Panc1 (cell line): ENCODE data around the gene CHST4.

Source experiments
- CTCF ChIP-seq: fragments of 450-650 bp; IDR thresholded peaks from 2 replicates; pipeline ENCODE4 v1.5.1; 2017; ENCODE audit warnings: mild to moderate bottlenecking
- POLR2AphosphoS5 ChIP-seq: IDR thresholded peaks from 2 replicates; pipeline ENCODE4 v1.6.1; 2012; ENCODE audit warnings: mild to moderate bottlenecking, low read depth, low read length, moderate library complexity
- REST ChIP-seq, 2 experiments: IDR thresholded peaks; 2 replicates each; pipeline ENCODE4 v1.6.1; 2011 to 2012; ENCODE audit warnings: low read depth in 2 of 2, control low read depth in 1 of 2, low read length in 1 of 2, mild to moderate bottlenecking in 1 of 2, moderate library complexity in 1 of 2; ENCODE audit not compliant: insufficient read depth in 1 of 2
- TCF7L2 ChIP-seq: IDR thresholded peaks from 2 replicates; pipeline ENCODE4 v1.6.1; 2011; ENCODE audit warnings: mild to moderate bottlenecking, low read depth, low read length, inconsistent platforms

- TF ChIP-seq POLR2AphosphoS5: no peak
- TF ChIP-seq CTCF: no peak
- no peak for TF ChIP-seq TCF7L2
- no peak for TF ChIP-seq REST (IDR thresholded peaks at IDR 0.05; ENCODE audit: insufficient read depth in 1 of 2, low read depth in 2 of 2, low read length in 1 of 2)
These were observed 29.1 kb downstream of the CHST4 start for GRCh38 chr16:71555230-71555891.
